GM21528 (cell line): ENCODE data around the gene RBBP4.
"Not testable (repeated sequence)": the region's sequence is repeated elsewhere in the genome, so short reads cannot be mapped to it uniquely, and the experiment has no call there.

ENCODE experiments used
- ATAC-seq: cut with Tn5 transposase; IDR thresholded peaks from one replicate; pipeline ENCODE4 v1.9.1; 2021; ENCODE audit warnings: mild to moderate bottlenecking, moderate library complexity; ENCODE audit not compliant: unreplicated experiment, low FRiP score

RBBP4 gene

GRCh38 chr1:32685498-32685897 is 34.5 kb downstream of the RBBP4 start:
- ATAC-seq: no peak

DNA sequence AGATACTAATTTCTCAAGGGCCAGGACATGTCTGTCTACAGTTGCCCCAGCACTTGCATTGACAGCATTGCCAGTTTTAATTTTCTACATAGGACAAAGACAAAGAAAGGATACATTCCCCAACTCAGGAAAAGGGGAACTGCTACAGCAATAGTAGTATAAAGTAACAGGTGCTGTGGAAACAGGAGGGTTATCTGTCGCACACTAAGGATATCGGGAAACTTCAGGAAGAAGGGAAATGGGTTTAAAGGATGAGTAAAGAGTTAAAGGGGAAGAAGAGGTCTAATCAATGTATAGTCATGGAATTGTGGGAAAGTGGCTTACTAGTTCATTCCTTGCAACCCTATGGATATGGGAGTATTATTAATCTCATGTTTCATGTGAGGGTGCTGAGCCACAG is 35.4 kb downstream of the RBBP4 start:
- no peak for ATAC-seq

GRCh38 chr1:32693455-32694174 is 42.6 kb downstream of the RBBP4 start:
- ATAC-seq: no peak

GRCh38 chr1:32695098-32695904 is 44.3 kb downstream of the RBBP4 start:
- ATAC-seq: no peak

GRCh38 chr1:32696041-32696440 is 45.0 kb downstream of the RBBP4 start:
- ATAC-seq: no peak

GRCh38 chr1:32696996-32697395 is 46.0 kb downstream of the RBBP4 start:
- ATAC-seq: not testable (repeated sequence)

DNA sequence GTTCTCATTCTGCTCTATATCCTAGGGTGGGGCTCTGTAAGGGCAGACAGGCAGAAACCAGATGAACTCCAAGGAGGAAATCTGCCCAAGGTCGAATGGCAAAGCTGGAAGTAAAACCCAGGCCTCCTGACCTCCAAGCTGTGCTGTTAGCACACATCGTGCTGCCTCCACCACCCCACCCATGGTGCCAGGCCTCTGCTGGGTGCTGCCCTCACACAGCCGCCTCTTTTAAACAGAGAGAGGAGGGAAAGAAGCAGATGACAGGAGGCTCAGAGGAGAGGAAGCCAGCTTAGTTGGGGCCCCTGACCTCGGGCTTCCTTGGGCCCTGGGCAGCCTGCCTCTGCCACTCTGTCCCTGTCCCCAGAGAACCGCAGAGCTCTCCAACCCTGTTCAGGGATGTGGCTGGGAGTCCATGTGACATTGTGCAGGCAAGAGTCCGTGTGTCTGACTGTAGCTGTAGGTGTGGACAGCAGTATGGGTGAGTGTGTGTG is 50.5 kb downstream of the RBBP4 start:
- no peak for ATAC-seq

DNA sequence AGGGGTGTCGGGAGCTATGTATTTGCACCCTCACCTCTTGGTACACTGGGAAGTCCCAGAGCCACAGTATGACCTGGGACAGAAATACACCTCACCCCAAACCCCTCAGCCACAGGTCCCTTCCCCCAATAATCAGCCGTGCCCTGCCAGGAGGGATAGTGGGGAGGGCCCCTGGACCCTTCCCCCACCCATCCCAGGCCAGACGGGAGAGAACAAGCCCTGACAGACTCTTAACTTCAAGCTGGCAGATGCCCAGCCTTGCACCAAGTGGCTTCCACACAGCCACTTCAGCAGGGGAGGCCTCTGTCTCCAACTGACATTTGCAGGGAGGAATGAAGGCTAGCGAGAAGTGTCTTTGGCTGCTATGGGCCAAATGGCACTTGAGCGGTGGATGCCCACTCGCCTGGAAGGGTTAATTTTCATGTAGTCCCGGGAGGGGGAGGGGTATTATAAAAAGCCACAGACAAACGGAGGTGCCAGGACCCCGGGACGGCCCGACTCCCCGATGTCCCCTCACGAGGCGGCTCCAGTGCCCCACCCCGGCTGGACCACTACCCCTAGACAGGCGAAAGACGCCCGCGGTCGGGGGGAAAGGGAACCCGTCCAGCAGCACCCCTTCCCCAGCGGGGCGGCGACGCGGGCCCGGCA is 51.1 kb downstream of the RBBP4 start:
- no peak for ATAC-seq

GRCh38 chr1:32702599-32703478 is 51.8 kb downstream of the RBBP4 start, which contains the start of gene SYNC:
Gene SYNC, minus strand, starts transcription at chr1:32702770. Its CDS starts 110 bp downstream, at chr1:32702660.
- ATAC-seq: no peak

DNA sequence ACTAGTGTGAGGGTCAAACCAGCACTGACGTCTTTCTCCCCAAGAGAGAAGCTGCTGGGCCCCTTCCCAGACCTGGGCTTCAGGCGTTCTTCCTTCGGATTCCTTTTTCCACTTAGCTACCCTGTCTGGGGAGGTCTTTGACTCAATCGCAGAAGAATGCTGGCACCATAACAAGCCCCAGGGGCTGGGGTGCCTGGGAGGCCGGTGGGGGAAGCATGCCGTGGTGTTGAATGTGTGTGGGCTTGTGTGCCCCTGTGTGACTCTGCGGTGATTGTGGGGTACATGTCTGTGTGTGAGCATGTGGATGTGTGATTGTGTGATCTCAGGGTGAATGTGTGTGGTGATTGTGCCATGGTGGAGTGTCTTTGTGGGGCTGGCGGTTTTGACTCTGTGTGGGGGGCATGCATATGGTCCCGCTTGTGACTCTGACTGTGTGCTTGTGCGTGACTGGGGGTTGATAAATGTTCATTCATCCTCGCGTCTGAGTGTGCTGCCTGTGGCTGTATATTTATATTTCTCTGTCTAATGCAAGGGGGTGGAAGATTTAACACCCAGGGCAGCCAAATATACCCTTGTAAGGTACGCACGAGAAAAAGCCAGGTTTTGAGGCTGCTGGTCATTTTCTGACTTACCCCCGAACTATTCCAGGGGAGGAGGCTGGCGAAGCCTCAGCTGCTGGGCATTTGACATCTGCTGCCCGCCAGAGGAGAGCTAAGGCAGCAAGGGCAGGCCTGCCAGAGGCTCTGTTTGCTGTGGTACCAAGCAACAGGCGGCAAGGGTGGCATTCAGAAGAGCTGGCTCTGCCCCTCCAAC is 52.7 kb downstream of the RBBP4 start:
- no peak for ATAC-seq

DNA sequence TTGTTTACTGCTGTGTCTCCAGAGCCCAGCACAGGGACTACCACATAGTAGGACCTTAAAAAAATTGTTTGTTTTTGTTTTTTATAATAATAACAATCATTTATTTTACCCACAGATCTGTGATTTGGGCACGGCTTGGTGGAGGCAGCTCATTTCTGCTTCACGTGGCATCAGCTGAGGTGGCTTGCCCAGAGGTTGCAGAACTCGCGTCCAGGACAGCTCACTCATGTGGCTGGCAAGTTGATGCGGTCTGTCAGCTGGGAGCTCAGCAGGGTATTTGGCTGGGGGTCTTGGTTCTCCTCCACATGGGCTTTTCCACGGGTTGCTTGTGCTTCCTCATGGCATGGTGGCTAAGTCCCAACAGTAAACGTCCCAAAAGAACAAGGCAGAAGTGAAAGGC is 54.5 kb downstream of the RBBP4 start:
- no peak for ATAC-seq

DNA sequence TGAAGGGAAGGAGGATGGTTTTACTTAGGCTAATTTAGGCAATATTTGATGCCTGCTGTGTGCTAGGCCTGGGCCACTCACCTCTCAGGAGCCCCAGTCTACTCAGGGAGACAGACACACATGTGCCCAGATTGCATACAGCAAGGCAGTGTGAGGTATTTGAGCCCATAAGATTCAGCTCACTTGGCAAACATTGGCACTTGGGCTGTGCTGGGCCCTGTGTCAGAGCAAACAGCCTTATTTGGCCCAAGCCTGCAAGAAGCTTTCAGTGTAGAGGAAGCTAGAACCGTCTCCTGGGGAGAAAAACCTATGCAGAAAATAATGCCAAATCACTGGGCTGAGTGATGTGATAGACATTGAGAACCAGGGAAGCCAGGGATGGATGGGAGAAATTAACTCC is 55.5 kb downstream of the RBBP4 start:
- no peak for ATAC-seq

GRCh38 chr1:32709075-32709474 is 58.1 kb downstream of the RBBP4 start:
- no peak for ATAC-seq

DNA sequence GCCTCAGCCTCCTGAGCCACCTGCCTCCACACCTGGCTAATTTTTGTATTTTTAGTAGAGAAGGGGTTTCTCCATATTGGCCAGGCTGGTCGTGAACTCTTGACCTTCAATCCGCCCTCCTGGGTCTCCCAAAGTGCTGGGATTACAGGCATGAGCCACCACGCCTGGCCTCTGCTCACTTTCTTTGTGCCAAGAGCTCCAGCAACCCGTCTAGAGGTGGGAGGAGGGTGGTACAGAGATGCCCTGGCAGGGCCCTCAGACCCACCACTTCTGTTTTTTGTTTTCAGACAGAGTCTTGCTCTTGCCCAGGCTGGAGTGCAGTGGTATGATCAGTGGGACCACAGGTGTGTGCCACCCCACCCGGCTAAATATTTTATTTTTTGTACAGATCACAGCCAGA is 58.5 kb downstream of the RBBP4 start:
- ATAC-seq: no peak

GRCh38 chr1:32711221-32711620 is 60.2 kb downstream of the RBBP4 start:
- ATAC-seq: not testable (repeated sequence)

DNA sequence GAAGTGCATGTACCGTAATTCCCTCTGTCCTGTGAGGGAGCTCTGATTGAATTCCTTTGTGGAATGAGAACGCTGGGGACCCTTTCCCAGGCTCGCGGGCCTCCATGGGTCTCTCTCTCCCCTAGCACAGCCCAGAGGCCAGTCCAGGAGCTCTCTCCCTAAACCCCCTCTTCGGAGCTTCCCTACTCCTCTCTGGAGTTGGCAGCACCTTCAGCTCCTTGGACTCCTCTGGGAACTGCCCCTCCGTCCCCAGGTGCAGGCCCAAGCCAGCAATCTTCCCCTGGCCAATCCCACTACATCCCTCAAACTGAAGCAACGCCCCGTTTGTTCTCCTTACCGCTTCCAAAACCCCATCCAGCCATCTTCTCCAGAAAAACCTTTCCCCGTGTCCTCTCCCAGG is 62.1 kb downstream of the RBBP4 start:
- no peak for ATAC-seq

GRCh38 chr1:32714277-32714676 is 63.3 kb downstream of the RBBP4 start:
- no peak for ATAC-seq

- no peak for ATAC-seq
Observed at GRCh38 chr1:32715901-32716311, 64.9 kb downstream of the RBBP4 start.
